Endometrium (tissue), 2 donors: ENCODE results near the gene NRXN2.
"Not testable (repeated sequence)": the region's sequence is repeated elsewhere in the genome, so short reads cannot be mapped to it uniquely, and the experiment has no call there.

ENCODE experiments used
- FAIRE-seq: peaks from 2 replicates; lab custom pipeline; 2012; peaks lifted over from hg19 to GRCh38; lab: Jason Lieb, UNC
- donor health status: control.
- donor health status: control.

NRXN2 gene

DNA sequence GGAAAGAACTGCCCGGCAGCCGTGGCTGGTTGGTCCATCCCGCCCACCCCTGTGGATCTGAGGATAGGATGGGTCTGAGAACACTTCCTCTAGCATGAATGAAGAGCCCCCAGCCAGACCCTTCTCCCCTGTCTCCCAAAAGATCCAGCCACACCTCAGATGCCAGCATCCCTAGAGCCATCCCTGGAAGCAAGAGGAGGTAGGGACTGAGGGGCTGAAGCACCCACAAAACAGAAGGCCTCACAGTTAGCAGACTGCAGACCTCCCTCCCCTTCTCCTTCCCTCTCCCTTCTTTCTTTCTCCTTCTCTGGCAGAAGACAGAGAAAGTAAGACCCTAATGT lies 1.7 kb downstream of the NRXN2 start:
- no peak for FAIRE-seq

DNA sequence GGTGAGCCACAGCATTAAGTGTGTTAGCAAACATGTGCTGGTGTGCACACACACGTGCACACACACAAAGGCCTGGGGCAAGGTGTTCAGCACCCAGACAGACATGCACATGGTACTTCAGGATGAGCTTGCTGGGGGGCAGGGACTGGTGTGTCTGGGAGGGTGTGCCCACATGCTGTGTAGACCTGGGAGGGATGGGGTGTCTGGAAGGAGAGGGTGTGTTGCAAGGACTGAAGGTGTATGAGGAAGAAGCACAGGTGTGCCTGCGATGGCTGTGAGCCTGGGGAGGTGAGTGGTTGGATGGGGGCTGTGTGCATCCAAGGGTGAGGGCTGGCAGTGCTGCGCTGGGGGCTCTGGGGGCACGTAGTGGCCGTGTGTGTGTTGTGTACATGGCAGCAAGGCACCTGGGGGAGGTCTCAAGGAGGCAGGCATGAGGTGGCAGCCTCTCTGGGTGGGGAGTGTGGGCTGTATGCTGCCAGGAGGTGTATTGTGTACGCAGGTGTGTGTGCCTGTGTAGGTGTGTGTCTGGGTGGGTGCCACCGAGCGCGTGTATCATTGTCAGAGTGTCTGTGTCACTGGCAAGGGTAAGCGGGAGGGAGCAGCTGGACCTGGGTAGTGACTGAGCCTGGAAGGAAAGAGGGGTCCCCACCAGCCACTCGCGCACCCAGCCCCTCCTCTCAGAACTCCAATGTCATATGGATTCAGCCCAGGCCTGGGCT lies 2.2 kb downstream of the NRXN2 start:
- FAIRE-seq: no peak

DNA sequence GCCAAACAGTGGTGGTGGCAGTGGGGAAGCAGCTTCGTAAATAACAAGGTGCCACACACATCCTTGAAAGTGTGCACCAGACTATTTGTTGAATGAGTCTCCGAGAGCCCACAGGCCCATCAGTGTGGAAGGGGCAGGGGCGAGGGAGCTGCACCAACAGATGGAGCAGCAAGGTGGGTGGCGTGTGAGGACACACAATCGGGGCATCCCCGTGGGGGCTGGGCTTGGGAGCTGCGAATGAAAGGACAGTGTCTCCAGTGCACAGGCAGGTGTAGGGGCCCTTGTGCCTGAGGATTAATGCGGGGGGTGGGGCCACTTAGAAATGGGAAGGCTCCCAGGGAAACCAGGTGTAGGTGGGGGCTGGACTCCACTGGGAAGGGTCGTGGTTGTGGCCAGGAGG lies 2.8 kb downstream of the NRXN2 start:
- FAIRE-seq: no peak

DNA sequence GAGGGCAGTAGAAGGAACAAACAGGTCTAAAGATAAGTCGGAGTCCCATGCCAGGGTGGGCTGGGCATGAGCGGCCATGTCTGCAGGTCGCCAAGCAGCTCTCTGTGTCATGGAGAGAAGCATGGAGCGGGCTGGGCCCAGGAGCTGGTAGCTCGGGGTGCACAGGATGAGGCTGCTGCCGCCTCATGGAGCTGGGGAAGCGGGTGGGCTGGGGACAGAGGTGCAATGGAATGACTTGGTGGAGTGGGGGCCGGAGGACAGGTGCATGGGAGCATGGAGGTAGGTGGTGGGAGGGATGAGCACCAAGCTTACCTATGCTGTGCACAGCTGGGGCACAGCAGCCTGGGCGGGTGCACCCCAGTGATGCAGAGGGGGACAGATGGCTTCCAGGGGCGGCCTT lies 3.6 kb downstream of the NRXN2 start:
- FAIRE-seq: no peak

DNA sequence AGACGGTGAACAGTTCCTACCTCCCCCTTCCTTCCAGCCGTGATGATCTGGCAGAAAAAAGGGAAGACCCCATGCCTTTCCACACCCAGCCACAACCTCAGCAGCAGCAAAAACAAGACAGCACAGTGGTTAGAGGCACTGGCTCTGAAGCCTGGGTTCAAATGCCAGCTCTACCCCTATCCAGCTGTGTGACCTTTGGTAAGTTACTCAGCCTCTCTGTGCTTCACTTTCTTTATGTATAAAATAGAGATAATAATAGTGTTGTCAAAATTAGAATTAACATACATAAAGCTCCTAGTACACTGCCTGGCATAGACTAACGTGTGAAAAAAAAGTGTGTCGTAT lies 4.2 kb downstream of the NRXN2 start:
- no peak for FAIRE-seq

DNA sequence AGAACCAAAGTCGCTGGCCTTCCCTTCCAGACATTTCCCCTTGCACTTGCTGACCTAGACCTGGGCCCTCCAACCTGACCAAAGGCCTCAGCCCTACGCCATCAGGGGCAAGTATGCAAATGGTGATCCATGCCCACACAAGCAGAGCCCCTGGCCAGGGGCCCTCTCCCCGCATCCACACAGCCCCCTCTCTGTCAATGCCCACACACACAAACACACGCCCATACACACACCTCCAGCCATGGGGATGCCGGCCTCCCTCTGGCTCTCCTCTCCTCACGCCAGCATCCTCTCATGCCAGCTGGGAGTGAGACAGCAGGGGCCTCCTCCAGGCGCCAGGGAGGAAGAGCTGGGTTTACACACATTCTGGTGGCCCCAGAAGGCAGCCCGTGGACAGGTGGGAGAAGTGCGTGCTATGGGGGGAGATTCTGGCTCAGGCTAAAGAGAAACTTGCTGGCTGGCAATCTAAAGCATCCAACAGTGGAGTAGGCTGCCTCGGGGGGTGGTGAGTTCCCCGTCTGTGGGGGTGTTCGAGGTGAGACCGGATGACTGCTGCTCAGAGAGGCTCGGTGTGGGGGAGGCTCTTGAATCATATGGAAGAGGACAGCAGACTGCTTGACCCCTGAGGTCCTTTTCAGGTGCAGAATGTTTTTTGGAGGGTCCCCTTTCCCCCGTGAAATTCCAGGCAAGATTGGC lies 4.8 kb downstream of the NRXN2 start:
- FAIRE-seq: no peak

DNA sequence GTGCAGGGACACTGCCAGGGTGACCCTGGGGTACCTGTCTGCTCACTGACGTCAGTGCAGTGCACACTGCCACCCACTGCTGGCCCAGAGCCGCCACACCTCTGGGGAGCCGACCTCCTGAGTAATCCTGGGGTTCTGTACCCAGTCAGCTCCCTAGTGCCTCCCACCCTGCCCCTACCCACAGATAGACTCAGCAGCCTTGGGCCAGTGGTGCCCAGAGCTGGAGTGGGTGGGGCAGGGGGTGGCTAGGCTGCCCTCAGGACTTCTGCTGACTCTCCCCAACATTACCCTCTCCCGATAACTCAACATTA lies 5.8 kb downstream of the NRXN2 start:
- FAIRE-seq: no peak

DNA sequence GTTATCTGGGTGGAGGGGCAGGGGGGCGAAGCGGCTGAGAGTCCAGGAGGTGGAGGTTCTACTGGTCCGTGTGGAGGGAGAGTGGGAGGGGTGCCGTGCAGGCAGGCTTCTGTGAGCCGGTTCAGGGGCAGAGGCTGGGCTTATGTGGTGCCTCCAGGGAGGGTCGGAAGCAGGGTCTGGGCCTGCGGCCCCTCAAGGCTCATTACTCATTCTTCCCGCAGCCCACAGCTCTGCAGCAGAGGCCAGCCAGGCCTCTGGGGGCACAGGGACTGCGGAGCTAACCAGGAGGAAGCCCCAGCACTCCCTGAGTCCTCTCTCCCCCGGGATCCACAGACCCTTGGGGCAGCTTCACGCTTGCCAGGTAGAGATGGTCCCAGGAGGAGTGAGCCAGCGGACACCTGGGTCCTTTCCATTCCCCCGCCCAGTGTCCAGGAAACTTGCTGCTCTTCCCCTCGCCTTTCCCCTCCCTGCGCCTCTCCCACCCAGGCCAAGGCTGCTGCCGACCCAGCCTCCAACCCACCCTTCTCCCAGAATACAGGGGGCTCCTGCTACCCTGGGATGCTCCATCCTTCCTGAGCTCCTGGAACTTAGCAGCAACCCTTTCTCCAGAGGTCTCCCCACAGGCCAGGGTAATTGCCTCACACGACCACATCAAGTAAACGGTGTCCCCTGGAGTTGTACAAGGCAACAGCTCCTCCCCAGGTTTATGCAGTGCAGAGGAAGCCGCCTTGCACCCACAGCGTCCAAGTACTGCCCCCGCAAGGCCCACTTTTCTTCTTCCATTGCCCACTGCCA lies 6.3 kb downstream of the NRXN2 start:
- no peak for FAIRE-seq

DNA sequence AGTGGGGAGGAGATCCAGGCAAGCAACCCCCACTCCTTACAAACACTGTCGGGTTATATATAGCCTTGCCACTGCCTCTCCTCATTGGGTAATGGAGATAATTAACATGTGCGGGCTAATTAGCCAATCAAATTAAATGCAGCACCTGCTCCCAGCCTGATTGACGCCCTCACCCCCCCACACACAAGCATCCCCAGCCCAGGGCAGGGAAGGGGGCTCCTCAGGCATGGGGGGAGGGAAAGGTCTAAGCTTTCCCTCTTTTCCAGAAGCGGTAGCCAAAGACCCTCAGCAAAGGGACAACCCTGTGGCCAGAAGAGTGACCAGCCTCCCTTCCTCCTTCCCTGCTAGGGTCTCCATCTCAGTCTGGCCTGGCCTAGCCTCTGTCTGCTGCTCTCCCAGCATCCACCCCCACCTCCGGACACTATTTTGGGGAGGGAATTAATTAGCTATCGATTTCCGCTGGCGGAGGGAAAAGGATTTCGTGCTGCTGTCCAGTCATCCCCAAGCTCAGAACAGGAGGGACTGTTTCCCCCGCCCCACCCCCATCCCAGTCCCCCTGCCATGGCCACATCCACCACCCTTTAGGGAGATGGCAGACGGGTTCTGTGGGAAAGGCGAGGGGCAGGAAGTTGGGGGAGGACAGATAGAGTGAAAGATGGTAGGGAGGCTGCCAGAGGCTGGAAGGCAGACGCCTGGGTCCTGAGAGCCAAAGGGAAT lies 7.1 kb downstream of the NRXN2 start:
- no peak for FAIRE-seq

DNA sequence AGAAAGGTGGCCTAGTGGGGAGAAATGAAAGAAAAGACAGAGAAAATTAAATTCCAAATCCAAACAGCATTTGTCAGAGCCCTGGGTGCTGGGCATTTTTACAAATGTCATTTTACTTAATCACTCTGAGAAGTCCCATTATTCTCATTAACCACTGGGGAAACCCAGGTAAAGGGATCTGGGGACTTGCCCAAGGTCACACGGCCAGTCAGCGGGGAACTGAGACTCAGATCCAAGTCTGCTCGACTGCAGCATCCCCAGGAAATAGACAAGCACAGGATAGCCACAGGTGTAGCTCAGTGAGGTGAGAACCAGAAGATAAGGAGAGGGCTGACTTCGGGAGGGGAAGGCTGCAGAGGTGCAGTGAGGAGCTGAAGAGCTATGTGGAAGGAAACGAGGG lies 7.9 kb downstream of the NRXN2 start:
- FAIRE-seq: no peak

DNA sequence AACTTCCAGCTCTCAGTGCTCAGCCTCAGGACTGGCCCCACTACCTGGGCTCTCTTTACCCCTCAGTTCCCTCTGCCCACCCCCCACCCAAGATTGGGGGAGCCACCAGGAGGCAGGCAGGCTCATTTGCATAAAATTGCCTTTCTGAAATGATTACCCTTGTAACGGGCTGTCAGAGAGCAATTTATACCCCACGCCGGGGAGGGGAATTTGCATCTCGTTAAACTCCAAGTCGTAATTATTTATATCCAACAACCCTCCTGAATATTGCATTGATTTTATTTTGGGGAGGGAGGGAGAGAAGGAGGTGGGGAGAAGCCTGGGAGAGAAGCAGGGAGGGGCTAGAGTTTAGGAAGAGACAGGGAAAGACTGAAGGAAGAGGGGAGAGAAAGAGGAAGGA lies 8.3 kb downstream of the NRXN2 start:
- no peak for FAIRE-seq

DNA sequence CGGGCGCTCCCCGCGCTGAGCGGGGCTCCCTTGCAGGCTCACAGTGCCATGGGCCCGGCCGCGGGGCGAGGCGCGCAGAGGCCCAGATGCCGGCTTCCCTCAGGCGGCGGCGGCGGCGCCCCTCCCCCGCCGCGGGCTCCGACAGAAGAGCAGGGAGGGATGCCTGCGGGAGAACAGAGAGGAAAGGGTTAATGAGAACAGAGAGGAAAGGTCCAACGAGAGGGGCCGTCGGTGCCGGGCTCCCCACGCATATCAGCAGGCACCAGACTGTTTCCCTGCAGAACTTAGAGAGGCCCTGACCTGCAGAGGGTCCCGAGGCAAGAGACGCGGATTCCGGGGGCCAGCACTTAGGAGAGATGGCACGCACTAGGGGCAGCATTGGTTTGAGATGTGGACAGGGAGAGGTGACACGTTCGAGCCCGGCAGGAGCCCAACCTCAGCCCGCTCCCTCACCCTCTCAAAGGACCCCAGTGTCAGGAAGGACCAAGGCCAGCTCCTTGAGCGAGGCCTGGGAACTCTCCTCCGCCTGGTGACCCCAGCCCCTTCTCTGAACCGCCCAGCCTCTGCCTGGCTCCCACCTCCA lies 9.1 kb downstream of the NRXN2 start:
- no peak for FAIRE-seq

DNA sequence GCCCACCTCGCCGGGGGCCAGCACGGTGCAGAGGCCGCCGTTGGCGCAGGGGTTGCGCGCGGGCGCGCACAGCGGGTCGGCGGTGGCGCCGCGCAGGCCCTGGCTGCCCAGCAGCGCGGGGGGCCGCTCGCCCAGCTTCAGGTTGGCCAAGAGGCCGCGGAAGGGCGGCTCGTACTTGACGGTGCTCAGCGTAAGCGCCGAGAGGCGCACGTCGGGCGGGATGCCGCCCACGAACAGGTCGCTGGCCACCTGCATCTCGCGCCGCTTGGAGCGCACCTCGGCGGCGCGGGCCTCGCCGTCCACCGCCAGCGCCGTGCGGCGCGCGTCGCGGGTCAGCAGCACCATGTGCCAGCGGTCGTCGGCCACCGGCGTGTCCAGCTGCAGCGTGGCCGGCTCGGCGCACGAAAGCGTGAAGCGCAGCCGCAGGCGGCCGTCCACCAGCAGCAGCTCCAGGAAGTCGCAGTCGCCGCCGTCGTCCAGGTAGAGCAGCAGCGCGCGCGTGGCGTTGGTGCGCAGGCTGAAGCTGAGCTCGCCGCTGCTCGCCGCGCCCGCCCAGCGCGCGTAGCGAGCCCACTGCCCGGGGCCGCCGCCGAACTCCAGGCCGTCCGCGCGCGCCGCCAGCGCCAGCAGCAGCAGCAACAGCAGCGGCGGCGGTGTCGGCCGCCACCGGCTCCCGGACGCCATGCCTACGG lies 9.8 kb downstream of the NRXN2 start:
- FAIRE-seq: no peak

DNA sequence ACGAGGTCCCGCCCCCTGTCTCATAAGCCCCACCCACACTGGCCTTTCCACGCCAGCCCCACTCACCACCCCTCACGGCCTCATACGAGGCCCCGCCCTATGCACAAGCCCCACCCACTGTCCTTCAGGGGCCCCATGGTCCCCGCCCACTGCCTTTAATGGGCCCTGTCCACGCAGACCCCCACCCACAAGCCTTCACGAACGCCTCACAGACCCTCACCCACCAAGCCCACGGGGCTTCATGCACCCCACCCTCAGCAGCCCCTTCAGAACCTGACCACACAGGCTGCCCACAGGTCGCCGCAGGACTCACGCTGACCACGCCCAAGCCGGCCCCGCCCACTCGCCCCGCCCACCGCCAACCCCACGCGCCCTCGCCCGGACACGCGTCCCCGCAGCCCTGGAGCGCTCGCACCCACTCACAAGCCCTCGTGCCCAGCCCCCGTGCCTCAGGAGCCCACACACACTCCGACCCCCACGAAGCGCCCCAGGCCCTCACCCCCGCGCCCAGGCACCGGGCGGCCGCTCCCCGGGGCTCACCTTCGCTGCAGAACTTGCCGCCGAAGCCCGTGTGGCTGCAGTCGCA lies 10.5 kb downstream of the NRXN2 start:
- FAIRE-seq: no peak

DNA sequence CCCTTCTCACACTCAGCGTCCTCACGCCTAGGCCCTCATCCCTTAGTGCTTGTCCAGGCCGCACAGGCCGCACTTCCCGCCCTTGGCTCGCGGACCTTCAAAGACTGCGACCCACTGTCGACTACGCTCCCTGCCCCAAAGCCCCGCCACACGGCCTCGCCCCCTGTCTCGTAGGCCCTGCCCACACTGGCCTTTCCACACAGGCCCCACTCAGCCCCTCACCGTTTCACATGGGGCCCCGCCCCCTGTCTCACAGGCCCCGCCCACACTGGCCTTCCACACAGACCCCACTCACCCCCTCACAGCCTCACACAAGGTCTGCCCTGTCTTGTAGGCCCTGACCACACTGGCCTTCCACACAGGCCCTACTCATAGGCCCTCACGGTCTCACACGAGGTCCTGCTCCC lies 11.0 kb downstream of the NRXN2 start:
- no peak for FAIRE-seq

DNA sequence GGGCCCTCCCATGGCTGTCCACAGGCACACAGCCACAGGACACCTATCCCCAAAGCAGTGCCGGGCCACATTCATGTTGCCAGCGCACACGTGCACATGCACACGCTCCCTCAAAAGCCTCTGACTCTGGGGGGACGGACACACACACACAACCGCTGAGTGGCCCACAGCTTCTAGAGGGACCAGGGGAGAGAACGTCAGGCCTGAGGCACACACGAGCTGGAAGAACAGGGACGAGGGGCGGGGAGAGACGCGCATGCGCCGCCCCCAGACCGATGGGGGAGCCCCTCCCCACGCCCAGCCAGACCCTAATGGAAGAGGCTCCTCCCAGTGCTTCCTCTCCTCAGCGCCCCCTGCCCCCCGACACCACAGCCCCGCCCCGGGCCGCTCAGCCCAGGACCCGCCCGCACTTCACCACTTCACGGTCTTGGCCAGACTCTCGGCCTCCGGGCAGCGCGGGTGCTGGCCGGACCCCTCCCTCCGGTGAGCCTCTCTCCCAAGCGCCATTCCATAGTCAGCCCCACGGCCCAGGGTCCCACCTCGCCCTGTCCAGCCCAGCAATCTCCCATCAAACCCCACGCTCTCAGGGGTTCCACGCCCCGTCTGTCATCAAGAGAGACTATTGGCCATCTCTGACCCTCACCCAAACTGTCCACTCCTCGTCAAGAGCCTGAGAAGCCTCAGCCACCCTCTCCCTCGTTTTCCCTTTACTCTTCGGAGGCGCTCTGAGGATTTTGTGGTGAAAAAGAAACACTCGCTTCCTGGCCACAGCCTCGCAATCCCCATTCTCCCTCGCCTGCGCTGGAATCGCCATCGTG lies 11.7 kb downstream of the NRXN2 start:
- no peak for FAIRE-seq

DNA sequence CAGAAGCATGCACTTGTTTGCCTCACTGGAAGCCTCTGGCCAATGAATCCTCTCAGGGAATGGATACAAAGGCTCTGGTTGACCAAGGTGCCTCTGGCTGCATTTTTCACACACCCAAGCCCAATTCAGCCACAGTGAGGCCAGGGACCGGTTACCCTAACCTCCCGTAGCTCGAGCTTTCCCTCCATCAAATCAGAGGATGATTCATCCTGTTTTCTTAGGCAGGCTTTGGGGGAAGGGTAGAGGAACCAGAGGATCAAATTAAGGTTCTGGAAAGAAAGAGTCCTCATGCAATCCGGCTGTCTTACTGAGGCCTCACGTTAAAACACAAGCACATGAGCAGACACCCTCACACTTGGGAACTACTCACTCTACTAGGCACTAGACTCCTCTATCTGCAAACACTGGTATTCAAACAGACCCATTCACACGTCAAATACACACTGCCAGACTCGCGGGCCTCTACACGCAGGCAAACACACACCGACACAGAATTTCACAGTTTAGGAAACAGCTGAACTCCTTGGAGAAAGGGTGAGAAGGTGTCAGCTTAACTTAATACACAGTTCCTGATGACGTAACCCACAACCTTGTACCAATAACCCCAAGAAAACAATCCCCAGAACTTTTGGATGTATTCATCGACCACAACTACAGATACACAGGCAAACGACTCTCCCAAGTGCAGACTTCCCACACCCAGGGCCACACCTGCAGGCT lies 12.4 kb downstream of the NRXN2 start:
- FAIRE-seq: no peak

DNA sequence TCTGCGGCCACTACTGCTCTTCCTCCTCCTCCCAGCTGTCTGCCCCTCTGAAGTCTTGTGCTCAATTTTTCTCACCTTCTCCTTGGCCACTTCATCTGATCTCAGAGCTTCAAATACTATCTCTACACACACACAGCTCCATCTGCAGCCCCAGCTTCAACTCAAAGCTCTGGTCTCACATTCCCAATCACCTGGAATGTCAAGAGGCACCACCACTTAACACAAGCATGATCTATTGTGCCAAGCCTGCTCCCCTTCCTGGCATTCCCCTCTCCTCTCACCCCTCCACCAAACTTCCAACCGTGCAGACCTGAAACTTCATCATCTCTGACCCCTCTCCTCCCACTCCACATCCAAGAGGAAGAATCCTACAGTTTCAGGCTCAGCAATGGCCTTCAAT lies 17.5 kb downstream of the NRXN2 start:
- FAIRE-seq: no peak

DNA sequence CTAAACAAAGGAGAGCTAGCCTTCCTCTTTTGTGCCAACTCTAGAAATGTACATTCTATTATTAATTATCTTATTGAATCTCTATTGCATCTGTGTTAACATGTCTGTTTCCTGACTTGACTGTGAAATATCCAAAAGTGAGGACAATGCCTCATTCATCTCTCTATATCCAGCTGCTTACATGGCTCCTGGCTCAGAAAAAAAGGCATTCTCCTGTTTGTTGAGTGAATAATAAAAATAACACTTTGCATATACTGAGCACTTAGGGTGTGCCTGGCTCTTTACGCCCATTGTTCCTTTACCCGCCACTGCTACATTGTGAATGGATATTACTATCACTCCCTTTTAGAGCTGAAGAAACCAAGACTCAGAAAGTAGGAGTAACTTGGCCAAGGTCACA lies 19.9 kb downstream of the NRXN2 start:
- FAIRE-seq: no peak

DNA sequence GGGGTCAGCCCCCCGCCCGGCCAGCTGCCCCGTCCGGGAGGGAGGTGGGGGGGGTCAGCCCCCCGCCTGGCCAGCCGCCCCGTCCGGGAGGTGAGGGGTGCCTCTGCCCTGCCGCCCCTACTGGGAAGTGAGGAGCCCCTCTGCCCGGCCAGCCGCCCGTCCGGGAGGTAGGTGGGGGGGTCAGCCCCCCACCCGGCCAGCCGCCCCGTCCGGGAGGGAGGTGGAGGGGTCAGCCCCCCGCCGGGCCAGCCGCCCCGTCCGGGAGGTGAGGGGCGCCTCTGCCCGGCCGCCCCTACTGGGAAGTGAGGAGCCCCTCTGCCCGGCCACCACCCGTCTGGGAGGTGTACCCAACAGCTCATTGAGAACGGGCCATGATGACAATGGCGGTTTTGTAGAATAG lies 21.0 kb downstream of the NRXN2 start:
- FAIRE-seq: not testable (repeated sequence)
